NCI-H748 (cell line): Measurements from ENCODE around the gene SYT7.

Experiments used
- DNase-seq: peaks from one replicate; lab custom pipeline; 2025; ENCODE audit not compliant: unreplicated experiment; lab: John Stamatoyannopoulos, UW

Gene SYT7

DNA sequence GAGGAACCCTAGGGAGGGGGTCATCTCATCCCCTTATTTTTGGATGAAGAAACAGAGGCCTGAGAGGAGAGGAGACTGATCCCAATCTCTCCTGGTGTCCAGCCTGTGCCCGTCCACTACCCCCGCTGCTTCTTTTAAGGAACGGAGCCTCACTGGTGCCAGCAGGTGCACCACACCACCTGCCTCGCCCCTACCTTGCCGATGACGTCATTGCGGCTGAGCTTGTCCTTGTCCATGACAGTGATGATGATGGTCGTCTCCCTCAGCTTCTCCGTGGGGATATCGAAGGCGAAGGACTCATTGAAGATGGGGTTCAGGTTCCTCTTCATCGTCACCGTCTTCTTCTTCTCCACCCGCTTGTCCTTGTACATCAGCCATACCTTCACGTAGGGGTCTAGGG is 58.0 kb downstream of the SYT7 start:
- no peak for DNase-seq

DNA sequence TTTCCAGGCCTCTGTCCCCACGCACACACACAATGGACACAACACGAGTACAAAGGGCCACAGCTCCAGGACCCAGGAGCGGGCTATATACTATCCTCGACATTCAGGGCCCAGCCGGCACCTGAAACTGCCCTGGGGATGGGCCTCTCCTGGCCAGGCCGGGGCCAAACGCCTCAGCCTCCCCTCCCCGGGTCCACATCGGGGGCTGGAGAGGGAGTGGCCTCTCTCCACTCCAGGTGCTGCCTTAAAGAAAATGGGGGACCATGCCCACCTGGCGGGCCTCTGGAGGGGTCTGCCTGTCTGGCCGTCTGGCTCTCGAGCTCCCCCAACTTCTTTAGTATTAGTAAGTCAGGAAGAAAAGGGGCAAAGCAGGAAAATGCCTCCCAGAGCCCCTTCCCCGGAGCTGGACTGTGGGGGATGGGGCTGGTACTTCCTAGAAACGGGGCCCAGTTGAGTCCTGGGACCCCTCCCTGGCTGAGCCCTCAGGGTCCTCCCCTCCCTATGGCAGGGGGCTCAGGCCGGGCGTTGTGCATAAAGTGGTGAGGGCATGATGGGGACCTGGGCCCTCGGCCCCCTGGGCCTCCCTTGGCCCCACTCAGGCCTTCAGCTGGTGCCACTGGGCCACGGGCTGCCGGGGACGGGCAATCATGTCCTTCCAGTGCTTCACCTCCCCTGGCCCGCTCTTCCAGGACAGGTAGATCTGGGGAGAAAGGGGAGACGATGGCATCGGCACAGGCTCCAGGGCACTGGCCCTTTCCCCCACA is 62.7 kb downstream of the SYT7 start:
- DNase-seq, result no peak

- DNase-seq, result peak; percentile 40
Observed at GRCh38 chr11:61516675-61517572, 64.0 kb downstream of the SYT7 start.

GRCh38 chr11:61516191-61516590 is 64.7 kb downstream of the SYT7 start:
- DNase-seq, result no peak

DNA sequence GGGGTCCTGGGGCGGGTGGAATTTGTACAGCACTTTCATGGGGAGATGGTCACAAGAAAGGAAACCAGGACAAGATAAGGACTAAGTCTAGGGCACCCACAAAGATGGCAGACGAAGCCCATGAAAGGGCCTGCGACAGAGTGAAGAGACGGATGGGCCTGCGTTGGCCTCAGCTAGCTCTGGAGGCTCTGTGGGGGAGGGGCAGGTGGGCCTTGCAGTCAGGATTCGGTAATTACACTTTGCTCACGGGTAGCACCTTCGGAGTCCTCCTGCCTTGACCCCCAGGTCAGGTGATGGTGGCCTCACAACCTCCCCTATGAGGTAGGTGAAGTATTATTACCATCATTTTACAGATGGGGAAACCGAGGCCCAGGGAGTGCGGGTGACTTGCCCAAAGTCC is 65.2 kb downstream of the SYT7 start:
- no peak for DNase-seq

DNA sequence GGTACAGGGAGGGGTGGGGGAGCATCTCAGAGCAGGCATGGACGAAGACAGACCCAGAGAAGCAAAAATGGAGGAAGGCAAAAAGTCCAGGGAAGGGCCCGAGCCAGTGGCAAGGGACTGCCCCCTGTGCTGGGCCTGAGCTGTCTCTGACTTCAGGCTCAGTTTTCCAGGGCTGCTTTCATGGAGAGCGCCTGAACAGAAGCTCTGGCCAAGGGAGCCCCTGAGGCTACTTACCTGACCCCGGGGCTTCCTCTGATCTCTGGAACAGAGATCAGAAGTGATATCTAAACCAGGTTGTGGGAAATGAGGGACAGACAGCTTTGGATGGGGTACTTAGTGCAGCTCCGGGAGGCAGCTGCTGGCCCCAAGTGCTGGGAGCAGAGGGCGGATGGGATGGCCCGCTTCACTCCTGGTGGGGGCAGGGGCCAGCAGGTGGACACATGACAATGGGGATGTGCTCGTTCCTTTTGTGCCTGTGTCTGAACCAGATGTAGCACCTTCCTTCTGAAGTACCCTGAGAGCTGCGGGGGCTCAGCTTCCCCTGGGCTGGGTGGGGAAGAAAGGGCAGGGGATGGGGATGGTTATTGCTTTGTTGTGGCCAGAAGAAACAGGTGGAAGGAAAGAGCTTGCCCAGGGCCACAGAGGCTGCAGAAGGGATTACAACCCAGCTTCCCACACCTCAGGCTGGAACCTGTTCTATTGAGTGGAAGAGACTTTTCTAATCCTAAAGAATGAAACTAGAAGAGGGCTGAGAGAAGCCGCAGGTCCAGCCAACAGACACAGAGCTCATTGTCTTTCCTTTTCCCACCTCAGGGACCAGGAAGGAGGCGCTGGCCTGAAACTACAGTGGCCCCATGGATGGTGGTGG is 66.6 kb downstream of the SYT7 start:
- no peak for DNase-seq

- peak; percentile 25 for DNase-seq
Observed at GRCh38 chr11:61513143-61513765, 67.6 kb downstream of the SYT7 start.

DNA sequence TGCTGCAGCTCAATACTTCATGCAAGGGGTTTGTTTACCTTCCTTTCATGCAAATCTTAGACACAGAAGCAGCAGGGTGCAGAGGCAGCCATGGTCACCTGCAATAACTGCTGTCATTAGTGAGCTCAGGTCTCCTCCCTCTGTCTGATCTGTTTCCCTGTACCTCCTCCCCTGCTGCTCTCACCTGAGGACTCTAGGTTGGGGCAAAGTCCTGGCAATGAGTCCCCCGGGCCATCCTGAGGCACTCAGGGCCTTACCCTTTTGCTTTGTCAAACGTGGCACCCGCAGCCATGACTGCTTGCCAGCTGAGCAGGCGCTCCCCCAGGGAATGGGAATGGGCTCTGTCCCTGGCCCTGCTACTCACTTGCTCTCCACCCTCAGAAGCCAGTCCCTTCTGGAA is 68.4 kb downstream of the SYT7 start:
- DNase-seq, result peak; percentile 76

- no peak for DNase-seq
Observed at GRCh38 chr11:61511383-61511782, 69.5 kb downstream of the SYT7 start.

DNA sequence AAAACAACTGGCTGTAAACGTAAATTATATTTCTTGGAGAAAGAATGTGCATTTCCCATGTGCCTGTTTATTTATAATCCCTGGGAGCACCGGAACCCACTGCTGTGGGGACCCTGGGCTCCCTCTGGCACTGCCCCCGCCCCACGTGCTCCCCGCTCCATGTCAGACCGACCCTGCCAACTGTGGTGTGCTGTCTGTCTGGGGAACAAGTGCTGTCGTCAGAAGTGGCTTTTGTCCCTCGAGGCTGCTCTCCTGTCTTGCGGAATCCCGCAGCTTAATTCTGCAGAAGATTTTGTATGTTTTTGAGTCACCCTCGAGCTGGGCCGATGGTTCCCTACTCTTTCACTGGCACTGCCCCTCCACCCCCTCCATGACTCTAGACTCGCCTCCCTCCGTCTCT is 69.9 kb downstream of the SYT7 start:
- DNase-seq, result no peak

GRCh38 chr11:61510166-61510919 is 70.5 kb downstream of the SYT7 start:
- DNase-seq, result no peak

- DNase-seq, result peak; percentile 95
Observed at GRCh38 chr11:61509043-61510029, 71.5 kb downstream of the SYT7 start.

- peak; percentile 95 for DNase-seq
Observed at GRCh38 chr11:61507962-61508861, 72.7 kb downstream of the SYT7 start, which contains the start of gene LRRC10B. TSS of gene LRRC10B (plus strand) at chr11:61508749. CDS start at chr11:61508999, 250 bp downstream.

DNA sequence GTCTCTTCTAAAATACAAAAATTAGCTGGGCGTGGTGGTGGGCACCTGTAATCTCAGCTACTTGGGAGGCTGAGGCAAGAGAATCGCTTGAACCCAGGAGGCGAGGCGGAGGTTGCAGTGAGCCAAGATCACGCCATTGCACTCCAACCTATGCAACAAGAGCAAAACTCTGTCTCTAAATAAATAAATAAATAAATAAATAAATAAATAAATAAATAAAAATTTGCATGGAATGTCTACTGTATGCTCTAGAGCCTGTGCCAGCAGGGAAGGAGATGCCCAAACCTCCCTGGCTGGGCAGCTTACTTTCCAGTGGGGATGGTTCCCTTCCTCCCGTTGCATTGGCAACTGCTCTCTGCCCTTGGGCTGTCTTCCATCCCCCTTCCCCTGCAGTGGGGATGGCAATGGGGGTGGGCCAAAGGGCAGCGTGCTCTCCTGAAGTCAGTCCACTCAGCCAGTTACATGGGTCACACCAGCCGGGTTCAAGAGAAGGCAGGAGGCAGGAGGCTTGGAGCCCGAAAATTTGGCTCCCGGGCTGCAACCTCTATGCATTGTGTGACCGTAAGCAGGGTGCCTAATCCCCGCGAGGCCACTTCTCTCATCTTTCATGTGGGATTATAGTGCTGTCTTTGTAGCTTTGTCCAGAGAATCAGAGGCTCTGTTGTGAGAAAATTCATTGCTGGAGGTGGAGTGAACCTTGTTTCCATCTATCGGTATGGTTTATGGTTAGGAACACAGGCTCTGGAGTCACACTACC is 73.7 kb downstream of the SYT7 start:
- DNase-seq, result no peak

GRCh38 chr11:61505640-61506155 is 75.2 kb downstream of the SYT7 start:
- DNase-seq, result no peak

- no peak for DNase-seq
Observed at GRCh38 chr11:61505106-61505505, 75.8 kb downstream of the SYT7 start.
